Liver (tissue), 9 donors: ENCODE measurements around the gene NIPAL1. TPM values are rescaled to one million over a fixed set of nuclear protein-coding genes. Genes with fewer than 3 reads are reported as not detected.

Experiments
- DNase-seq: peaks from one replicate; pipeline ENCODE4 v3.0.0-alpha.2; 2017; ENCODE audit warnings: low spot score
- H3K27ac ChIP-seq, 2 donors: one replicate each; pipeline ENCODE4 v1.7.0; 2013; ENCODE audit warnings: inconsistent platforms in 2 of 2, low read length in 2 of 2, control low read depth in 1 of 2, low read depth in 1 of 2, mild to moderate bottlenecking in 1 of 2
- H3K27me3 ChIP-seq, 4 donors: one replicate each; pipeline versions ENCODE4 v1.6.1 to v1.7.0; 2013; ENCODE audit warnings: low read length in 3 of 4, inconsistent platforms in 1 of 4, mild to moderate bottlenecking in 1 of 4, moderate library complexity in 1 of 4; ENCODE audit not compliant: control insufficient read depth in 4 of 4, insufficient read depth in 4 of 4
- H3K36me3 ChIP-seq, 4 donors: one replicate each; pipeline versions ENCODE4 v1.6.1 to v1.7.0; 2013; ENCODE audit warnings: low read length in 3 of 4, mild to moderate bottlenecking in 3 of 4, low read depth in 1 of 4, moderate library complexity in 1 of 4; ENCODE audit not compliant: control insufficient read depth in 4 of 4, insufficient read depth in 3 of 4
- H3K4me1 ChIP-seq, 4 donors: one replicate each; pipeline versions ENCODE4 v1.6.1 to v1.7.0; 2013; ENCODE audit warnings: low read length in 3 of 4, mild to moderate bottlenecking in 3 of 4, moderate library complexity in 1 of 4; ENCODE audit not compliant: control insufficient read depth in 4 of 4, insufficient read depth in 4 of 4
- H3K4me3 ChIP-seq, 3 donors: one replicate each; pipeline versions ENCODE4 v1.6.1 to v1.7.0; 2013; ENCODE audit warnings: low read length in 3 of 3, control low read depth in 1 of 3, low read depth in 1 of 3, mild to moderate bottlenecking in 1 of 3
- H3K9ac ChIP-seq, 2 donors: one replicate each; pipeline ENCODE4 v1.7.0; 2013; ENCODE audit warnings: low read length in 2 of 2, mild to moderate bottlenecking in 2 of 2, moderate library complexity in 2 of 2, control low read depth in 1 of 2, low read depth in 1 of 2
- H3K9me3 ChIP-seq, 4 donors: one replicate each; pipeline versions ENCODE4 v1.6.1 to v1.7.0; 2013; ENCODE audit warnings: low read length in 3 of 4; ENCODE audit not compliant: control insufficient read depth in 4 of 4
- ATF3 ChIP-seq: IDR thresholded peaks from 2 replicates; pipeline ENCODE4 v1.6.1; 2016; ENCODE audit warnings: antibody characterized with exemption
- EGR1 ChIP-seq, 2 donors: IDR thresholded peaks; 2 replicates each; pipeline ENCODE4 v1.6.1; 2016 to 2018; ENCODE audit warnings: antibody characterized with exemption in 2 of 2, low read depth in 2 of 2
- FOXA1 ChIP-seq: IDR thresholded peaks from 2 replicates; pipeline ENCODE4 v1.6.1; 2016; ENCODE audit warnings: antibody characterized with exemption
- FOXA2 ChIP-seq: IDR thresholded peaks from 2 replicates; pipeline ENCODE4 v1.6.1; 2016; ENCODE audit warnings: antibody characterized with exemption
- GABPA ChIP-seq, 2 donors: IDR thresholded peaks in 1 of 2; conservative IDR thresholded peaks in 1 of 2; 2 replicates each; pipeline ENCODE4 v1.6.1; 2016; ENCODE audit warnings: antibody characterized with exemption in 2 of 2, mild to moderate bottlenecking in 1 of 2, moderate library complexity in 1 of 2
- HNF4A ChIP-seq, 2 donors: conservative IDR thresholded peaks; 2 replicates each; pipeline ENCODE4 v1.6.1; 2016; ENCODE audit warnings: antibody characterized with exemption in 2 of 2, mild to moderate bottlenecking in 2 of 2
- HNF4G ChIP-seq: IDR thresholded peaks from 2 replicates; pipeline ENCODE4 v1.6.1; 2016; ENCODE audit warnings: antibody characterized with exemption
- JUND ChIP-seq, 2 donors: IDR thresholded peaks; 2 replicates each; pipeline ENCODE4 v1.6.1; 2016; ENCODE audit warnings: antibody characterized with exemption in 2 of 2
- NR2F2 ChIP-seq: IDR thresholded peaks from 2 replicates; pipeline ENCODE4 v1.6.1; 2016; ENCODE audit warnings: antibody characterized with exemption
- RXRA ChIP-seq, 2 donors: IDR thresholded peaks; 2 replicates each; pipeline ENCODE4 v1.6.1; 2017 to 2018; ENCODE audit warnings: antibody characterized with exemption in 2 of 2, mild to moderate bottlenecking in 1 of 2
- SP1 ChIP-seq: IDR thresholded peaks from 2 replicates; pipeline ENCODE4 v1.6.1; 2018; ENCODE audit warnings: antibody characterized with exemption, mild to moderate bottlenecking
- TAF1 ChIP-seq: conservative IDR thresholded peaks from 2 replicates; pipeline ENCODE4 v1.6.1; 2016; ENCODE audit warnings: antibody characterized with exemption, mild to moderate bottlenecking
- YY1 ChIP-seq: IDR thresholded peaks from 2 replicates; pipeline ENCODE4 v1.6.1; 2016; ENCODE audit warnings: antibody characterized with exemption, mild to moderate bottlenecking
- WGBS: extraction: QIAGEN DNeasy Blood & Tissue Kit; methylation state at CpG from one replicate; pipeline ENCODE4 v1.1.7; 2013; 5-methylcytosine and 5-hydroxymethylcytosine counted together
- polyA plus RNA-seq, 2 donors: library from polyadenylated mRNA; stranded (reverse) in 1 of 2; unstranded in 1 of 2; fragments of 200-250 nt in 1 of 2; fragments of >200 nt in 1 of 2; fragmentation: Nextera tagmentation in 1 of 2; extraction: Ambion mirVana in 1 of 2; gene quantifications; one replicate each; pipeline versions ENCODE4 v1.2.1 to v1.2.3, GENCODE V29; 2013 to 2015
- total RNA-seq, 2 donors: library from RNA; depleted of rRNA; stranded (reverse); fragments of >200 nt; gene quantifications; one replicate each; pipeline ENCODE4 v1.2.3, GENCODE V29; 2014
- TF ChIP-seq, protein P1 (sequence below): IDR thresholded peaks from 2 replicates; pipeline ENCODE4 v1.6.1; 2016; ENCODE audit warnings: antibody characterized with exemption
- TF ChIP-seq, protein P2 (sequence below): IDR thresholded peaks from 2 replicates; pipeline ENCODE4 v1.6.1; 2016; ENCODE audit warnings: antibody characterized with exemption, mild to moderate bottlenecking
- TF ChIP-seq, protein P3 (sequence below): IDR thresholded peaks from 2 replicates; pipeline ENCODE4 v1.6.1; 2016; ENCODE audit warnings: antibody characterized with exemption
- TF ChIP-seq, protein P4 (sequence below): fragments of 150-350 bp; IDR thresholded peaks from 2 replicates; pipeline ENCODE4 v1.5.1; 2017; ENCODE audit warnings: improper control_type of control experiment, low read depth, low read length; ENCODE audit not compliant: missing input control
- donor health status: healthy.
- donor health status: healthy.
- donor health status: healthy.
- donor health status: healthy.
- donor health status: healthy.

Gene NIPAL1
- total and polyA plus RNA-seq, 4 donors, result 2.5 to 10.7 (median 6.1) TPM

DNA sequence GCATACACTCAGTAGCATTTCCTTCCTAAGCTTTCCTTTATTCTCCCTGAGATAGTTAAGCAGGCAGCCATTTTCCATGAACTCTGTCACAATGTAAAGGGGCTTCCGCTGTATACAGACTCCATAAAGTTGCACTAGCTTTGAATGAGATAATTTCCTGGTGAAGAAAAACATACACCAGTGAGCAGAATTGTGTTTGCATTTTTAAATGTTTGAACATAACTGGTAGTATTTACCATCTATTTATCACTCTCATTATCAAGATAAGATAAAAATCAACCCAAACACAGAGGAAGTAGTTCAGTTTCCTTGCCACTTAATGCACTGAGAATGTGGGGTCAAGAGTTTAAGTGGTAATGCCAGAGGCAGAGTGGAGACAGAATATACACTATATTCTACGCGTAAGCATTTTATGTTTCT is 63.4 kb downstream of the NIPAL1 start:
- Histone ChIP-seq H3K4me1 (no peaks in the 10 kb centered on the region), H3K27ac (no peak overlapping the region), H3K9ac (no peak overlapping the region), H3K4me3 (no peak overlapping the region), H3K36me3 (no peaks in the 10 kb centered on the region), H3K9me3 (no peaks in the 10 kb centered on the region), H3K27me3 (no peaks in the 10 kb centered on the region)
- WGBS, result 91% methylated on average over 3 of the region's 3 CpGs
- TF ChIP-seq HNF4G (no peak), FOXA1 (no peak), SP1 (no peak), EGR1 (IDR thresholded peaks at IDR 0.05; ENCODE audit: low read depth in 2 of 2) (no peak)
- no peak for DNase-seq

GRCh38 chr4:48081196-48081595 is 64.6 kb downstream of the NIPAL1 start:
- H3K27ac ChIP-seq, result no peak overlapping the region
- 93% methylated on average over 1 of the region's 1 CpG for whole genome bisulfite sequencing

More at GRCh38 chr4:48081196-48081595, 64.6 kb downstream of the NIPAL1 start:
- H3K27me3 ChIP-seq, result no peaks in the 10 kb centered on the region
- TF ChIP-seq FOXA2, result no peak
- TF ChIP-seq RXRA (IDR thresholded peaks at IDR 0.05), result no peak
- TF ChIP-seq ATF3, result no peak
- TF ChIP-seq, protein P1, sequence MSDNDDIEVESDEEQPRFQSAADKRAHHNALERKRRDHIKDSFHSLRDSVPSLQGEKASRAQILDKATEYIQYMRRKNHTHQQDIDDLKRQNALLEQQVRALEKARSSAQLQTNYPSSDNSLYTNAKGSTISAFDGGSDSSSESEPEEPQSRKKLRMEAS, result no peak
- TF ChIP-seq JUND (IDR thresholded peaks at IDR 0.05), result no peak
- TF ChIP-seq, protein P2, sequence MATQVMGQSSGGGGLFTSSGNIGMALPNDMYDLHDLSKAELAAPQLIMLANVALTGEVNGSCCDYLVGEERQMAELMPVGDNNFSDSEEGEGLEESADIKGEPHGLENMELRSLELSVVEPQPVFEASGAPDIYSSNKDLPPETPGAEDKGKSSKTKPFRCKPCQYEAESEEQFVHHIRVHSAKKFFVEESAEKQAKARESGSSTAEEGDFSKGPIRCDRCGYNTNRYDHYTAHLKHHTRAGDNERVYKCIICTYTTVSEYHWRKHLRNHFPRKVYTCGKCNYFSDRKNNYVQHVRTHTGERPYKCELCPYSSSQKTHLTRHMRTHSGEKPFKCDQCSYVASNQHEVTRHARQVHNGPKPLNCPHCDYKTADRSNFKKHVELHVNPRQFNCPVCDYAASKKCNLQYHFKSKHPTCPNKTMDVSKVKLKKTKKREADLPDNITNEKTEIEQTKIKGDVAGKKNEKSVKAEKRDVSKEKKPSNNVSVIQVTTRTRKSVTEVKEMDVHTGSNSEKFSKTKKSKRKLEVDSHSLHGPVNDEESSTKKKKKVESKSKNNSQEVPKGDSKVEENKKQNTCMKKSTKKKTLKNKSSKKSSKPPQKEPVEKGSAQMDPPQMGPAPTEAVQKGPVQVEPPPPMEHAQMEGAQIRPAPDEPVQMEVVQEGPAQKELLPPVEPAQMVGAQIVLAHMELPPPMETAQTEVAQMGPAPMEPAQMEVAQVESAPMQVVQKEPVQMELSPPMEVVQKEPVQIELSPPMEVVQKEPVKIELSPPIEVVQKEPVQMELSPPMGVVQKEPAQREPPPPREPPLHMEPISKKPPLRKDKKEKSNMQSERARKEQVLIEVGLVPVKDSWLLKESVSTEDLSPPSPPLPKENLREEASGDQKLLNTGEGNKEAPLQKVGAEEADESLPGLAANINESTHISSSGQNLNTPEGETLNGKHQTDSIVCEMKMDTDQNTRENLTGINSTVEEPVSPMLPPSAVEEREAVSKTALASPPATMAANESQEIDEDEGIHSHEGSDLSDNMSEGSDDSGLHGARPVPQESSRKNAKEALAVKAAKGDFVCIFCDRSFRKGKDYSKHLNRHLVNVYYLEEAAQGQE, result no peak
- TF ChIP-seq FOXA1, result no peak
- no peak for TF ChIP-seq NR2F2
- TF ChIP-seq, protein P3, sequence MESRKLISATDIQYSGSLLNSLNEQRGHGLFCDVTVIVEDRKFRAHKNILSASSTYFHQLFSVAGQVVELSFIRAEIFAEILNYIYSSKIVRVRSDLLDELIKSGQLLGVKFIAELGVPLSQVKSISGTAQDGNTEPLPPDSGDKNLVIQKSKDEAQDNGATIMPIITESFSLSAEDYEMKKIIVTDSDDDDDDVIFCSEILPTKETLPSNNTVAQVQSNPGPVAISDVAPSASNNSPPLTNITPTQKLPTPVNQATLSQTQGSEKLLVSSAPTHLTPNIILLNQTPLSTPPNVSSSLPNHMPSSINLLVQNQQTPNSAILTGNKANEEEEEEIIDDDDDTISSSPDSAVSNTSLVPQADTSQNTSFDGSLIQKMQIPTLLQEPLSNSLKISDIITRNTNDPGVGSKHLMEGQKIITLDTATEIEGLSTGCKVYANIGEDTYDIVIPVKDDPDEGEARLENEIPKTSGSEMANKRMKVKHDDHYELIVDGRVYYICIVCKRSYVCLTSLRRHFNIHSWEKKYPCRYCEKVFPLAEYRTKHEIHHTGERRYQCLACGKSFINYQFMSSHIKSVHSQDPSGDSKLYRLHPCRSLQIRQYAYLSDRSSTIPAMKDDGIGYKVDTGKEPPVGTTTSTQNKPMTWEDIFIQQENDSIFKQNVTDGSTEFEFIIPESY, result no peak
- TF ChIP-seq TAF1, result no peak
- no peak for TF ChIP-seq YY1
- TF ChIP-seq, protein P4, sequence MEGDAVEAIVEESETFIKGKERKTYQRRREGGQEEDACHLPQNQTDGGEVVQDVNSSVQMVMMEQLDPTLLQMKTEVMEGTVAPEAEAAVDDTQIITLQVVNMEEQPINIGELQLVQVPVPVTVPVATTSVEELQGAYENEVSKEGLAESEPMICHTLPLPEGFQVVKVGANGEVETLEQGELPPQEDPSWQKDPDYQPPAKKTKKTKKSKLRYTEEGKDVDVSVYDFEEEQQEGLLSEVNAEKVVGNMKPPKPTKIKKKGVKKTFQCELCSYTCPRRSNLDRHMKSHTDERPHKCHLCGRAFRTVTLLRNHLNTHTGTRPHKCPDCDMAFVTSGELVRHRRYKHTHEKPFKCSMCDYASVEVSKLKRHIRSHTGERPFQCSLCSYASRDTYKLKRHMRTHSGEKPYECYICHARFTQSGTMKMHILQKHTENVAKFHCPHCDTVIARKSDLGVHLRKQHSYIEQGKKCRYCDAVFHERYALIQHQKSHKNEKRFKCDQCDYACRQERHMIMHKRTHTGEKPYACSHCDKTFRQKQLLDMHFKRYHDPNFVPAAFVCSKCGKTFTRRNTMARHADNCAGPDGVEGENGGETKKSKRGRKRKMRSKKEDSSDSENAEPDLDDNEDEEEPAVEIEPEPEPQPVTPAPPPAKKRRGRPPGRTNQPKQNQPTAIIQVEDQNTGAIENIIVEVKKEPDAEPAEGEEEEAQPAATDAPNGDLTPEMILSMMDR, result no peak
- no peak for TF ChIP-seq GABPA (IDR thresholded peaks at IDR 0.05 in 1 of 2, conservative IDR thresholded peaks at IDR 0.05 in 1 of 2)
- no peak for TF ChIP-seq HNF4A (conservative IDR thresholded peaks at IDR 0.05)
- no peak for TF ChIP-seq SP1
- no peak overlapping the region for H3K4me3 ChIP-seq
- no peaks in the 10 kb centered on the region for H3K4me1 ChIP-seq
- H3K36me3 ChIP-seq, result no peaks in the 10 kb centered on the region
- H3K9ac ChIP-seq, result no peak overlapping the region
- DNase-seq, result no peak
- no peaks in the 10 kb centered on the region for H3K9me3 ChIP-seq
